BJ (cell line): Measurements from ENCODE around the gene PPP1R13B. TPM values are rescaled to one million over a fixed set of nuclear protein-coding genes. Genes with fewer than 3 reads are reported as not detected.

Experiments
- CTCF ChIA-PET: fragments of 350-600 bp; formaldehyde crosslinking; extraction: SDS; loops from one replicate; lab custom pipeline; 2021; ENCODE audit warnings: antibody characterized with exemption, inconsistent platforms; lab: Yijun Ruan, JAX
- POLR2A ChIA-PET: fragments of 300-600 bp; sonication (Branson Sonifier 250); formaldehyde crosslinking; extraction: SDS; loops from one replicate; lab custom pipeline; 2021; ENCODE audit warnings: antibody characterized with exemption; lab: Charles Lee
- DNase-seq: peaks from one replicate; pipeline ENCODE4 v3.0.0-alpha.2; 2011; ENCODE audit warnings: low read depth
- H3K27me3 ChIP-seq: 2 replicates; pipeline ENCODE4 v1.6.0; 2011; ENCODE audit warnings: low read length; ENCODE audit not compliant: control insufficient read depth, insufficient read depth
- H3K36me3 ChIP-seq: 2 replicates; pipeline ENCODE4 v1.5.1; 2011; ENCODE audit warnings: low read length; ENCODE audit not compliant: control insufficient read depth, insufficient read depth
- H3K4me3 ChIP-seq: 2 replicates; pipeline ENCODE4 v1.5.1; 2011; ENCODE audit warnings: low read depth, mild to moderate bottlenecking, control low read depth, low read length
- CTCF ChIP-seq: IDR thresholded peaks from 2 replicates; pipeline ENCODE4 v1.5.1; 2011; ENCODE audit warnings: low read depth, mild to moderate bottlenecking, control low read depth, inconsistent platforms, low read length, moderate library complexity; ENCODE audit not compliant: insufficient read depth
- polyA plus RNA-seq: library from polyadenylated mRNA; depleted of rRNA; stranded (reverse); fragments of >200 nt; gene quantifications from 2 replicates; pipeline ENCODE4 v1.2.3, GENCODE V29; 2011

PPP1R13B gene
- polyA plus RNA-seq, 1 experiment = 3.3 TPM

- ChIA-PET CTCF (no interaction called here), POLR2A (no interaction called here)
- Histone ChIP-seq H3K4me3 (no peak overlapping the region), H3K27me3 (no peaks in the 10 kb centered on the region), H3K36me3 (peaks cover 10% of the 10 kb centered on the region; the same call in 1 of the 2 replicates)
- no peak for DNase-seq
- no peak for TF ChIP-seq CTCF
These were observed 135.6 kb downstream of the PPP1R13B start for GRCh38 chr14:103711516-103712431.

GRCh38 chr14:103710771-103711377 is 136.5 kb downstream of the PPP1R13B start:
- no peak for DNase-seq
- peaks cover 11% of the 10 kb centered on the region for H3K36me3 ChIP-seq
- POLR2A ChIA-PET = no interaction called here
- no peak for TF ChIP-seq CTCF
- H3K27me3 ChIP-seq = no peaks in the 10 kb centered on the region
- CTCF ChIA-PET = interaction anchor here (1.3 kb wide), 1 partner anchor 23 kb away, joined by 3 read pairs; no protein-coding TSS in a partner anchor
- no peak overlapping the region for H3K4me3 ChIP-seq

GRCh38 chr14:103709814-103710213 is 137.6 kb downstream of the PPP1R13B start:
- Histone ChIP-seq H3K36me3 (peaks cover 13% of the 10 kb centered on the region), H3K4me3 (no peak overlapping the region), H3K27me3 (no peaks in the 10 kb centered on the region)
- DNase-seq = no peak
- no peak for TF ChIP-seq CTCF
- ChIA-PET CTCF (interaction anchor here (1.3 kb wide), 1 partner anchor 22 kb away, joined by 3 read pairs; no protein-coding TSS in a partner anchor), POLR2A (no interaction called here)

DNA sequence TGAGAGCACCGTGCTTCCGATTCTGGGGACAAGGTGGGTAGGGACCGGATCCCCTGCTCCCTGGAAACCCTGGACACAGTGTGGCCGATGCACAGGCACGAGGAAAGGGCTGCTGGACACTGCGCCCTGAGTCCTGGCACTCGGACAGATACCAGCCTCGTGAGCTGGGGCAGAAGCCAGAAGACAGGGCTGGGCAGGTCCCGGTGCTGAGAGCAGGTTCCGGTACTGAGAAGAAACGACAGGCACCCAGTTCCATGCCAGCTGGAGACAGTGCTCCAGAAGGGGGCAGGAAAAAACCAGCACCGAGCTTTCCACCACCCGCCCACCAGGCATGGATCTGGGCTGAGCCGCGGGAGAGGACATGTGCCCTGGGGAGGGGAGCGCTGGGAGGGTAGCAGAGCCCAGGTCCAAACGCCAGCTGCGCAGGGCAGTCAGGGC is 138.6 kb downstream of the PPP1R13B start:
- ChIA-PET CTCF (no interaction called here), POLR2A (no interaction called here)
- Histone ChIP-seq H3K4me3 (no peak overlapping the region), H3K36me3 (peaks cover 16% of the 10 kb centered on the region), H3K27me3 (no peaks in the 10 kb centered on the region)
- TF ChIP-seq CTCF = no peak
- DNase-seq = no peak
